22Rv1 (cell line): ENCODE results near the gene MFAP4.

Experiments used
- CTCF ChIP-seq: fragments of 450-650 bp; IDR thresholded peaks from 2 replicates; pipeline ENCODE4 v1.5.1; 2017; ENCODE audit warnings: mild to moderate bottlenecking
- ZFX ChIP-seq: fragments of 450-650 bp; IDR thresholded peaks from 2 replicates; pipeline ENCODE4 v1.6.1; 2017; ENCODE audit warnings: antibody characterized with exemption, borderline replicate concordance

- no peak for TF ChIP-seq CTCF
- no peak for TF ChIP-seq ZFX
These were observed 25.7 kb downstream of the MFAP4 start for GRCh38 chr17:19361326-19361725.
